A673 (cell line): ENCODE measurements around the gene ITSN2. TPM values are rescaled to one million over a fixed set of nuclear protein-coding genes. Genes with fewer than 3 reads are reported as not detected.
A peak's percentile ranks its signal among the peaks of the same experiment; 100 is the strongest.
"Not testable (repeated sequence)": the region's sequence is repeated elsewhere in the genome, so short reads cannot be mapped to it uniquely, and the experiment has no call there.

ENCODE experiments used
- Bru-seq: library from RNA; stranded (reverse); fragments of 400-500 nt; gene quantifications from one replicate; lab custom pipeline; 2021; lab: Mats Ljungman, UMichigan
- BruChase-seq, 2 experiments: library from RNA; stranded (reverse); fragments of 400-500 nt; gene quantifications; one replicate each; lab custom pipeline; 2021; lab: Mats Ljungman, UMichigan
- BruUV-seq: library from RNA; stranded (reverse); fragments of 400-500 nt; replicated peaks from 2 replicates; lab custom pipeline; 2021; lab: Mats Ljungman, UMichigan
- CTCF ChIA-PET: fragments of 300-600 bp; sonication (Branson Sonifier 250); formaldehyde crosslinking; loops from one replicate; lab custom pipeline; 2022; ENCODE audit warnings: antibody characterized with exemption; lab: Charles Lee
- POLR2A ChIA-PET: fragments of 300-600 bp; sonication (Branson Sonifier 250); formaldehyde crosslinking; loops from one replicate; lab custom pipeline; 2022; ENCODE audit warnings: antibody characterized with exemption; ENCODE audit not compliant: low non-redundant PET; lab: Charles Lee
- DNase-seq: peaks from one replicate; pipeline ENCODE4 v3.0.0-alpha.2; 2015; ENCODE audit warnings: low spot score
- H3K27ac ChIP-seq: fragments of 200-600 bp; sonication (generic); 2 replicates; pipeline ENCODE4 v1.5.1; 2016; ENCODE audit warnings: mixed run types, low read depth, mild to moderate bottlenecking, mixed read lengths, antibody characterized with exemption, low read length; ENCODE audit not compliant: poor library complexity, severe bottlenecking
- H3K27me3 ChIP-seq: fragments of 200-600 bp; sonication (generic); replicated peaks from 2 replicates; pipeline ENCODE4 v1.6.1; 2017; ENCODE audit warnings: mixed run types, low read depth, mild to moderate bottlenecking, mixed read lengths, antibody characterized with exemption, low read length; ENCODE audit not compliant: insufficient read depth, poor library complexity
- H3K36me3 ChIP-seq: fragments of 200-600 bp; sonication (generic); 2 replicates; pipeline ENCODE4 v1.6.1; 2016; ENCODE audit warnings: mixed run types, mild to moderate bottlenecking, mixed read lengths, antibody characterized with exemption, low read length; ENCODE audit not compliant: insufficient read depth, poor library complexity, severe bottlenecking
- H3K4me1 ChIP-seq: fragments of 200-600 bp; sonication (generic); 2 replicates; pipeline ENCODE4 v1.6.1; 2017; ENCODE audit warnings: mixed run types, mild to moderate bottlenecking, mixed read lengths, antibody characterized with exemption, low read length; ENCODE audit not compliant: insufficient read depth, poor library complexity, severe bottlenecking
- H3K4me3 ChIP-seq: fragments of 200-600 bp; sonication (generic); 2 replicates; pipeline ENCODE4 v1.5.1; 2016; ENCODE audit warnings: low read depth, mixed run types, mild to moderate bottlenecking, mixed read lengths, low read length; ENCODE audit not compliant: poor library complexity, severe bottlenecking
- H3K9me3 ChIP-seq: fragments of 200-600 bp; sonication (generic); 2 replicates; pipeline ENCODE4 v1.6.1; 2016; ENCODE audit warnings: mixed run types, low read depth, mild to moderate bottlenecking, mixed read lengths, antibody characterized with exemption, low read length; ENCODE audit not compliant: poor library complexity, severe bottlenecking
- CTCF ChIP-seq: fragments of 300-800, 200-600 bp; sonication (generic); conservative IDR thresholded peaks from 2 replicates; pipeline ENCODE4 v1.5.1; 2017; ENCODE audit warnings: low read depth, mild to moderate bottlenecking, antibody characterized with exemption, low read length, moderate library complexity, mixed read lengths
- EZH2 ChIP-seq: fragments of 200-600 bp; sonication (generic); IDR thresholded peaks from 2 replicates; pipeline ENCODE4 v1.6.1; 2017; ENCODE audit warnings: borderline replicate concordance, low read depth, mild to moderate bottlenecking, mixed read lengths, antibody characterized with exemption, low read length; ENCODE audit not compliant: poor library complexity, severe bottlenecking
- intact Hi-C: fragments of 100-400 bp; cut with micrococcal nuclease; formaldehyde crosslinking; loops from one replicate; pipeline ENCODE4 v1.10.0; 2022; ENCODE audit not compliant: unreplicated experiment
- long read RNA-seq: library from polyadenylated mRNA; stranded (forward); transcript quantifications from one replicate; pipeline ENCODE4 v2.0.0, GENCODE V29; 2022
- total RNA-seq: library from RNA; stranded (reverse); gene quantifications from 2 replicates; pipeline ENCODE4 v1.2.3, GENCODE V29; 2021

Gene ITSN2
- total RNA-seq (16.4 and 21.4 TPM in 2 replicates), Bru-seq, nascent RNA (percentile 63 among the genes with signal in this experiment), BruChase-seq, experiment 1, labeled RNA remaining after a 2-hour chase (percentile 60 among the genes with signal in this experiment), BruChase-seq, experiment 2, labeled RNA remaining after a 6-hour chase (percentile 59 among the genes with signal in this experiment)
- long read RNA-seq, full-length matches to known transcripts: 1 of 12 reads
- long read RNA-seq, partial matches to known transcripts: 5 of 12 reads
- long read RNA-seq, other reads (novel, unspliced or antisense): 6 of 12 reads

- POLR2A ChIA-PET: interaction anchor here (0.5 to 0.7 kb wide), 2 partner anchors 433 to 560 kb away, joined by 3 to 13 read pairs; partner anchors contain the start of genes ADCY3 and ATAD2B
- TF ChIP-seq EZH2: no peak
- TF ChIP-seq CTCF: no peak
- H3K4me1 ChIP-seq: peaks cover 4% of the 10 kb centered on the region
- CTCF ChIA-PET: no interaction called here
- H3K36me3 ChIP-seq: no peaks in the 10 kb centered on the region
- H3K4me3 ChIP-seq: peak within 1 kb of the TSS; percentile 89
- no TSS peak for BruUV-seq
- intact Hi-C loops: no loop called here
- H3K27ac ChIP-seq: peak within 1 kb of the TSS; percentile 75
- H3K9me3 ChIP-seq: no peaks in the 10 kb centered on the region
- H3K27me3 ChIP-seq: no peaks in the 10 kb centered on the region
- DNase-seq: peak; percentile 83
These were observed at the start of gene ITSN2 for GRCh38 chr2:24360050-24360962. Gene ITSN2 (minus strand): TSS chr2:24360536. CDS start chr2:24328082, 32,454 bp downstream.

- ChIA-PET POLR2A (no interaction called here), CTCF (interaction anchor here (0.8 to 3.3 kb wide), 2 partner anchors 419 to 720 kb away, joined by 4 to 16 read pairs; no protein-coding TSS in a partner anchor)
- TF ChIP-seq CTCF (no peak), EZH2 (no peak)
- Histone ChIP-seq H3K4me1 (peaks cover 5% of the 10 kb centered on the region), H3K36me3 (no peaks in the 10 kb centered on the region), H3K9me3 (no peaks in the 10 kb centered on the region), H3K27me3 (no peaks in the 10 kb centered on the region), H3K4me3 (no peak overlapping the region), H3K27ac (no peak overlapping the region)
- DNase-seq: no peak
- no TSS peak for BruUV-seq
- intact Hi-C loops: no loop called here
These were observed 48.8 kb upstream of the ITSN2 start for GRCh38 chr2:24409171-24409570.

GRCh38 chr2:24408704-24409103, 48.4 kb upstream of the ITSN2 start:
- H3K27ac ChIP-seq, H3K27me3 ChIP-seq, H3K9me3 ChIP-seq, BruUV-seq, POLR2A ChIA-PET, DNase-seq, H3K4me1 ChIP-seq, H3K4me3 ChIP-seq, H3K36me3 ChIP-seq, intact Hi-C loops: not testable (repeated sequence)
- CTCF ChIA-PET: interaction anchor here (0.7 to 3.3 kb wide), 2 partner anchors 509 to 720 kb away, joined by 3 to 16 read pairs; no protein-coding TSS in a partner anchor
